Testis (tissue), 2 donors: ENCODE results near the gene UBAC2.

Experiments used
- CTCF ChIP-seq, 3 experiments: fragments of 450-650 bp in 2 of 3; fragments of 200-600 bp in 1 of 3; sonication (generic) in 1 of 3; IDR thresholded peaks; one replicate each; pipeline ENCODE4 v1.5.1; 2016 to 2019; ENCODE audit warnings: antibody characterized with exemption in 3 of 3, mild to moderate bottlenecking in 2 of 3, moderate library complexity in 1 of 3
- POLR2A ChIP-seq: fragments of 450-650 bp; IDR thresholded peaks from one replicate; pipeline ENCODE4 v1.6.1; 2017; ENCODE audit warnings: antibody characterized with exemption, mild to moderate bottlenecking, moderate library complexity

- TF ChIP-seq CTCF (IDR thresholded peaks at IDR 0.05) (no peak), POLR2A (no peak)
Observed at GRCh38 chr13:99381766-99382165, 181.1 kb downstream of the UBAC2 start.
